Stimulated activated effector memory CD8-positive, alpha-beta T cell treated with anti-CD3 and anti-CD28 coated beads, Interleukin-12 subunit alpha, Interleukin-12 subunit beta, amount 100 ng/mL, for 72 hours (primary cell): Measurements from ENCODE around the gene BPIFB2.

Source experiments
- ATAC-seq: fragments of 150-1000 bp; cut with Tn5 transposase; 2 replicates; pipeline ENCODE4 v1.10.0; 2021
- DNase-seq, 2 donors: peaks; one replicate each; pipeline ENCODE4 v3.0.0; 2021 to 2022; ENCODE audit warnings: low spot score in 2 of 2
- H3K27ac Mint-ChIP-seq: one replicate; pipeline ENCODE4 v1.8.0; 2022; ENCODE audit warnings: mild to moderate bottlenecking, mixed read lengths
- H3K36me3 Mint-ChIP-seq: one replicate; pipeline ENCODE4 v1.8.0; 2022; ENCODE audit warnings: mild to moderate bottlenecking, mixed read lengths
- H3K4me1 Mint-ChIP-seq: one replicate; pipeline ENCODE4 v1.8.0; 2022; ENCODE audit warnings: mixed read lengths
- H3K4me3 Mint-ChIP-seq: one replicate; pipeline ENCODE4 v1.8.0; 2022; ENCODE audit warnings: mild to moderate bottlenecking, mixed read lengths
- H3K9me3 Mint-ChIP-seq: one replicate; pipeline ENCODE4 v1.8.0; 2022; ENCODE audit warnings: mixed read lengths

Gene BPIFB2

DNA sequence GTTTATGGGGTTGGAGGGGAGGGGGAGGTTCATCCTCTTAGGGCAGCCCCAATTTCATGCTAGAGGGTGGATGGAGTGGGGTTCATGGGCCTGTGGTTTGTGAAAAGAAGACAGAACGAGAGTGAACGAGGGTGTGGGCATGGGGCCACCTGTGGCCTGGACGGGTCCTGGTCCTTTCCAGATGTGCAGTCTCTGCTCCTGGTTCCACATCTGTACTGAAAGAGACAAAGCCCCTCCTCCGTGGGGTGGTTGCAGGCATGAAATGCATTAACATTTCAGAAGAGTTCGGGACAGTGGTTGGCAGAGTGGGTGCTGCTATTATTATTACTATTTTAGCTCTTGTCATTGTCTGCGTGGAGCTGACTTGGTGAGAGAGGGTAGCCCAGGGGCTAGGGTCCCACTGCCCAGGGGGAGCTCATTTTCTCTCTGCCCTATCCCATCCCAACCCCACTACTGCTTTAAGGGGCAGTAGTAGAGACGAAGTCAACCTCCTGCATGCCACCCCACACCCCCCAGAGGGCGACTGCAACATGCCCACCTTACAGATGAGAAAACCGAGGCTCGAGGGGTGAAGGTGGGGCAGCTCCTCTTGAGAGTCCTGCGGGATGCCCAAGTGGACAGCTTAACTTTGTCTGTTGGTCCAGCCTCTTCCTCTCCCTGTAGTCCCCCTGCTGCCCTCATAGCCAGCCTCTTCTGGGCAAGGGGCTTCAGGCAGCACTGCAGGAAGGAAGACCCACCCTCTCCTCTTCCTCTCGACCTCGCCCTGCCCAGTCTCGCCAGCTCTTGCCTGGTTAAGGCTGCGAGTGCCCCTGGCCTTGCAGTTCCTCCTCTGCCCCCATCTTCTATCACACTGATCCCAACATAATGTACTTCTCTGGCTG, 8.4 kb downstream of the BPIFB2 start:
- no peak for DNase-seq
- Mint-ChIP-seq H3K36me3 (no peaks in the 10 kb centered on the region), H3K4me1 (peaks cover 8% of the 10 kb centered on the region), H3K27ac (no peak overlapping the region), H3K9me3 (no peaks in the 10 kb centered on the region), H3K4me3 (no peak overlapping the region)
- no peak for ATAC-seq

DNA sequence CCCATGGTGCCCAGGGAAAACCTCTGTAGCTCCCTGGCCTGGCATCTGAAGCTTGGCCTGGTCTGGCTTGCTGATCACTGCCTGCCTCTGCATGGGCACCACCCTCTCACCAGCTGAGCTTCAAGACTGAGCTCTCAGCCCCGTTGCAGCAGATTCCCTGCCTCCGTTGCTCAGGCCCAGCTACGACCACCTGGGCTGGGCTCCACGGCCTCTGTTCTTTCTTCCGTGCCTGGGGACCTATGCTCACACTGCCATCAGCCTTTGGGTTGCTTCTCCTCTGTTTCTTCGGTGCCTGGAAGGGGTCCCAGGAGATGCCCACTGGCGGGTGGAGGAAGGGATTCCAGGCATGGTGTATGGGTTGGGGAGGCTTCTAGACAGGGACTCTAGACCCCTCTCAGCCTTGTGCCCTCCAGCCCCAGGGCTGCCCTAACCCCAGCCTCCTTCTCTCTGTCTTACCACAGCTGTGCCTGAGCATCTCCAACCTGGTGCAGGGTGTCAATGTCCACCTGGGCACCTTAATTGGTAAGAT, 9.1 kb downstream of the BPIFB2 start:
- Mint-ChIP-seq H3K27ac (no peak overlapping the region), H3K36me3 (no peaks in the 10 kb centered on the region), H3K4me1 (peaks cover 8% of the 10 kb centered on the region), H3K9me3 (no peaks in the 10 kb centered on the region), H3K4me3 (no peak overlapping the region)
- DNase-seq (no peak), ATAC-seq (no peak)

DNA sequence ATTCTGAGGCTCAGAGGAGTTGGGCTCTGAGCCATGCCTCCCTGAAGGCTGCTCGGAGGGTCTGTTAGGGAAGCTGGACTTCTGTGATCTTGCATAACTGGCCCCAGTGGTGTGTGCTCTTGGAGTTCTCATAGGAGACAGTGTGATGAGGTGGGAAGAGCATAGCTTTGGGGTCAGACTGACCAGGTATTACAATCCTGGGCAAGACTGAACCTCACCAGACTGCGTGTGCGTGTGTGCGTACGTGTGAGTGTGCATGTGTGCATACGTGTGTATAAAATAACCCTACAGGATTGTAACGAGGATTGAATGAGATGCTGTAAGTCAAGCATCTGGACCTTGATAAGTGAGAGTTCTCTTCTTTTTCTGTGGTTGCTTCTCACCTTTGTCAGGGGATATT, 10.0 kb downstream of the BPIFB2 start:
- H3K9me3 Mint-ChIP-seq, result no peaks in the 10 kb centered on the region
- H3K27ac Mint-ChIP-seq, result peak overlapping the region; percentile 67

DNA sequence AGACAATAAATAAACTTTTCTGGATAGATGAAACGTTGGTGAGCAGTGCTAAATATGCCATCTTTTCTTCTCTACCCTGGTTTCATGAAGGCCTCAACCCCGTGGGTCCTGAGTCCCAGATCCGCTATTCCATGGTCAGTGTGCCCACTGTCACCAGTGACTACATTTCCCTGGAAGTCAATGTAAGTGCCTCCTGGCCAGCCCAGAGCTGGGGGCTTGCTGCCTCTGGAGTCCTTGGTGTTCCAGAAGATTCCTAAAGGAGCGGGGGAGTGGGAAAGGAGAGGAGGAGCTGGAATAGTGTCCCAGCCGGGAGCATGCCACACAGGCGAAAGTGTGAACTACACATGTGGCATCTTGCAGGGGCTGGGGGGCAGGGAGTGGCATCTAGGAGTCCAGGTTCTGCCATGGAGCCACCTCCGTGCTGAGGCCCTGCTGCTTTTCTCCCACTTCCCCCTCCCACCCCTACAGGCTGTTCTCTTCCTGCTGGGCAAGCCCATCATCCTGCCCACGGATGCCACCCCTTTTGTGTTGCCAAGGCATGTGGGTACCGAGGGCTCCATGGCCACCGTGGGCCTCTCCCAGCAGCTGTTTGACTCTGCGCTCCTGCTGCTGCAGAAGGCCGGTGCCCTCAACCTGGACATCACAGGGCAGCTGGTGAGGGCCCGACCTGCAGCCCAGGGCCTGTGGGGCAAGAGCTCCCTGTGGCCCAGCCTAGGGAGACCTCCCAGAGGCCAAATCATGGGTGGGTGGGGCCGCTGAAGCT, 10.8 kb downstream of the BPIFB2 start:
- H3K9me3 Mint-ChIP-seq, result no peaks in the 10 kb centered on the region
- H3K36me3 Mint-ChIP-seq, result no peaks in the 10 kb centered on the region
- ATAC-seq, result no peak
- H3K4me1 Mint-ChIP-seq, result peaks cover 8% of the 10 kb centered on the region
- no peak for DNase-seq
- H3K4me3 Mint-ChIP-seq, result no peak overlapping the region
- peak overlapping the region; percentile 67 for H3K27ac Mint-ChIP-seq

More for the DNA sequence above, 10.0 kb downstream of the BPIFB2 start:
- no peak overlapping the region for H3K4me3 Mint-ChIP-seq
- H3K4me1 Mint-ChIP-seq, result peaks cover 8% of the 10 kb centered on the region
- no peaks in the 10 kb centered on the region for H3K36me3 Mint-ChIP-seq
- DNase-seq (no peak), ATAC-seq (no peak)

DNA sequence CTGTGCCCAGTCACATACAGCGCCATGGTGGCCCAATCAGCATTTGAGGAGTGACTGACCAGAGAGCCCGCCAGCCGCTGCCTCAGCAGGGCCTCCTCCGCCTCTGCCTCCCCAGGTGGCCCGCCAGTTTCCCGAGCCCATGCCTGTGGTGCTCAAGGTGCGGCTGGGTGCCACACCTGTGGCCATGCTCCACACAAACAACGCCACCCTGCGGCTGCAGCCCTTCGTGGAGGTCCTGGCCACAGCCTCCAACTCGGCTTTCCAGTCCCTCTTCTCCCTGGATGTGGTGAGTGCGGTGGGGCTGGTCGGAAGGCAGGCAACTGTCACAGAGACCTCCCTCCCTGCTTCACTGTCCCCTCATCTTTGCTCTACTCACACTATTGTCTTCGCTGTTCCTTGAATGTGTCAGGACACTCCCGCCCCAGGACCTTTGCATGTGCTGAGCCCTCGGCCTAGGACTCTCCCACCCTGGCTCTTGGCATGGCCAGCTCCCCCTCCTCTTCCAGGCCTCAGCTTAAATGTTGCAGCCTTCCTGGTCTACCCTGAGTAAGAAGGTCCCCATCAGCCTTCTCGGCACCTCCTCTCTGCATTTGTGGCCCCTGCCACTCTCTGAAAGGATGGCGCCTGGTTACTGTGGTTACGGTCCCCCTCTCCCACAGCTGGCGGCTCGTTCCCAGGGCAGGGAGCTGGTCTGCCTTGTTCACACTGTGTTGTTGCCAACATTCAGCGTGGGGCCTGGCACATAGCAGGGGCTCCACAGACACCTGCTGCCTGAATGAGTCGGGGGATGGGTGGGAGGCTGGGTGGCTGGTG, 12.2 kb downstream of the BPIFB2 start:
- Mint-ChIP-seq H3K9me3 (no peaks in the 10 kb centered on the region), H3K36me3 (no peaks in the 10 kb centered on the region), H3K4me1 (peaks cover 8% of the 10 kb centered on the region), H3K4me3 (no peak overlapping the region), H3K27ac (no peak overlapping the region)
- no peak for DNase-seq
- no peak for ATAC-seq

DNA sequence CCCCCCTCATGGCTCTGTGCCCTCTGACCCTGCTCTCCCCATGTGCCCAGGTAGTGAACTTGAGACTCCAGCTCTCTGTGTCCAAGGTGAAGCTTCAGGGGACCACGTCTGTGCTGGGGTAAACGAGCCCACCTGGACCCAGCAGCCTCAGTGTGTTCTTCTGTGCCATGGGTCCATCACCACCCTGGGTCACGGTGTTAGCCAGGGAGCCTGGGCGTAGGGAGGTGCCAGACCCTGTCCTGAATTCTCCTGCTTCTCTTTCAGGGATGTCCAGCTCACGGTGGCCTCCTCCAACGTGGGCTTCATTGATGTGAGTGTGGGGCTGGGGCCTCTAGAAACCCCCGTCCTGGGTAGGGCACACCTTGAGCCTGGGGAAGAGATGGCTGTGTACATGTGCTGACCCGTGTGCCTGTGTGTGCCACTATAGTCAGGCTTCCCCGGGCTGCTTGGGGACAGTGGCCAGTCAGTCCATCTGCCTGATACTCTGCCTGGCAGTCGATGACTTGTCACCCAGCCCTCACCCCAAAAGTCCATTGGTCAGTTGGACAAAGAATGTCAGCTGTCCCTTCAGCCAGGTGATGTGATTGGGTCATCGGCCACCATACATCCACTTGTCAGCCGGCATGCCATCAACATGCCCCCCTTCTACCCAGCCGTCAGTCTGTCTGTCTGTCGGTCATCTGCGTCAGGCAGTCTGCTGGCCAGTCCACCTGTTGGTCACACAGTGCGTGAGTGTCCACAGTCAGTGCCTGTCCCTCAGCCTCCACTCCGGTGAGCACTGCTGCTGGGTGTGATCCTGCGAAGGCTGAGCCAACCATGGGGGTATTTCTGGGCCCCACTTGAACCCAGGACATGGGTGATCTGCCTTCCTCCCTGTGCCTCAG, 13.0 kb downstream of the BPIFB2 start:
- ATAC-seq, result no peak

DNA sequence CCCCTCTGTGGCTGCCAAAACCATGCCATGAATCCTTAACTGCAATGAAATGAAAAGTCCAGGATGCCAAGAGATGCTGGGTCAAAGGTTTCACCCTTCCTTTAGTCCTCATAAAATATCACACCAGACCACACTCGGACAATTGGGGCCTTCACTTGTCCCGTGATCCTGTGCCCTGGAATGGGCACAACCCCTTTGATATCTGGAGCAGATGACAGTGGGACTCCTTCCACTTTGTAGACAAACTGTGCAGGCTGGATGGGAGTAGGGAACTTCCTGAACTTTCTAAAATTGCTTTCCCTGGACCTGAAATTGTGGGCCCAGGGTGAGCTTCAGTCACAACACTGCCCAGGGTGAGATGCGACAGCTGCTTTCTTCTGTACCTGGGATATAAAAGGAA, 14.4 kb downstream of the BPIFB2 start:
- Mint-ChIP-seq H3K4me1 (peaks cover under 1% of the 10 kb centered on the region), H3K9me3 (no peaks in the 10 kb centered on the region), H3K36me3 (no peaks in the 10 kb centered on the region), H3K27ac (no peak overlapping the region), H3K4me3 (no peak overlapping the region)
- DNase-seq, result no peak
- ATAC-seq, result no peak

More for the DNA sequence above, 13.0 kb downstream of the BPIFB2 start:
- Mint-ChIP-seq H3K4me3 (no peak overlapping the region), H3K9me3 (no peaks in the 10 kb centered on the region), H3K27ac (no peak overlapping the region), H3K36me3 (no peaks in the 10 kb centered on the region), H3K4me1 (peaks cover 8% of the 10 kb centered on the region)
- no peak for DNase-seq

DNA sequence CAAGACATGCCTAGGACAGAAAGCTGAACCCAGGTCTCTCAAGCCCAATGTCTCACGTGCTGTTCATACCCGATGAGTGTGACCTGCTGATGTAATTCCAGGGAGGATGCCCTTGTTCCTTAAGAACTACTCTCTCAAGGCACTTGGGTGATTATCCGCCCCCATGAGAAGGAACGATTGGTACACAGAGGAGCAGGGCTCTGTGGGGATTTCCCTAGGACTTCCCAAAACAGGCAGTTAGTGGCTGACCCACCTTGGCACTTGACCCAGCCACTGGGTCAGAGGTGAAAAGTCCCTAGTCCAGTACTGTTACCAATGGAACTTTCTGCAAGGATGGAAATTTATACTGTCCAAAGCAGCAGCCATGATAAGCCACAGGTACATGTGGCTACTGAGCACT, 14.8 kb downstream of the BPIFB2 start:
- H3K4me1 Mint-ChIP-seq, result no peaks in the 10 kb centered on the region
- H3K4me3 Mint-ChIP-seq, result no peak overlapping the region
- H3K36me3 Mint-ChIP-seq, result no peaks in the 10 kb centered on the region
- no peaks in the 10 kb centered on the region for H3K9me3 Mint-ChIP-seq
- no peak overlapping the region for H3K27ac Mint-ChIP-seq
- DNase-seq (no peak), ATAC-seq (no peak)

DNA sequence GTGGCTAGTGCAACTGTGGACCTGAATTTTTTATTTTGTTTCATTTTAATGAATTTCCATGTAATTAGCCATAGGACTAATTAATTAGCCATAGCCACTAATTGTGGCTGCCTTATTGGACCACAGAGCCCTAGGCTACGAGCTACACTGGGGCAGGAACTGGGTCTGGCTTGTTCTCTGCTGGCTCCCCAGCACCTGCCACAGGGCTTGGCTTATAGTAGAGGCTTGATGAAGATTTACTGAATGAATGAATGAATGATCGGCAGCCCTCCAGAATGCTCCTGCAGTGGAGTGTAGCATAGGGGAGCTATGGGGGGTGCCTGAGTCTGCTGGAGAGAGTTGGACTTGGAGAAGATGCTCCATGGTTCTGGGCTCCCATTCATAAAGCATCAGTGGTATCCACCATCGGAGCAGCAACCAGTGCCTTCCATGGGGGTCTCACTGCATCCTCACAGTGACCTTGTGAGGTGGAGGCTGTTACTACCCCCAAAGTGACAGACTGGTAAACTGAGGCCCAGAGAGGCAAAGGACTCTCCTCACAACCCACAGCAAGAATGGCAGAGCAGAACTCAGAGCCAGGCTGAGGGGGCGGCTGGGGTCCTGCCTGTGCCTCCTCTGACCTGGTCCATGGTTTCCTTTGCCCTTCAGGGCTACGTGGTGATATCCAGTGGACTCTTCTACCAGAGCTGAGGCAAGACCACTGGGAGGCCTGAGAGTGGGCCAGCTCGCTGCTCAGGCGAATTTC, 15.4 kb downstream of the BPIFB2 start:
- ATAC-seq (no peak), DNase-seq (no peak)
- no peaks in the 10 kb centered on the region for H3K36me3 Mint-ChIP-seq
- no peaks in the 10 kb centered on the region for H3K4me1 Mint-ChIP-seq
- H3K9me3 Mint-ChIP-seq, result no peaks in the 10 kb centered on the region
- H3K27ac Mint-ChIP-seq, result no peak overlapping the region
- H3K4me3 Mint-ChIP-seq, result no peak overlapping the region

DNA sequence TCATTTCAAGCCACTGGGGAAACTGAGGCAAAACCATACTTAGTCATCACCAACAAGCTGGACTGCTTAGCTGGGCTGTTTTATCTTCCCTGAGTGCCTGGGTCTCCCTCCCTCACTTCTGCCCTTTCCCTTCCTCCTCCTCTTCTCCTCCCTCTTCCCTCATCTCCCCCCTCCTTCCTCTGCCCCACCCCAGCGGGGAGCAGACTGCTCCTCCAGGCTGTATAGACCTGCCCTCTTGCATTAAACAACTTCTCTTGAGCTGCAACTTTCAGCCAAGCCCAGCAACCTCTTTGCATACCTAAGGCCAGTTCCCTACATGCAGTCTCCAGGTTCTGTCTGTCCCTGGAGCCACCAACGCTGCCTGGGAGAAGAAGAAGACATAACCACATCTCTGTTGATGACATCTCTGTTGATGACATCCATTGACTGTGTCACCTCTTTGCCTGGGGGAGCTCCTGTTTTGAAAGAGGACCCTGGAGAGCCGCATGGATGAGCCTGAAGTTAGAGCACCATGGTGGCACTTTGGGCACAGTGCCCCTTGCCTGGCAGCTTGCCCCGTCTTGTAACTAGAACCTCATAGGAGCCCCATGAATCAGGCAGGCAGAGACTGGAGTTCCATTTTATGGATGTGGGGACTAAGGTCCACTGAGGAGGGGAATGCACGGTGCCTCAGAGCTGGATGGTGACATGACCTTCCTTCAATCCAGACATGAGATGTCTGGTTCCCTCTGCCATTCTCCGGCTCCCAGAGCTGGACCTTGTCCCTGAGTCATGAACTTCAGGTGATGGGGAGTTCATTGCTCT, 16.1 kb downstream of the BPIFB2 start:
- no peak overlapping the region for H3K27ac Mint-ChIP-seq

DNA sequence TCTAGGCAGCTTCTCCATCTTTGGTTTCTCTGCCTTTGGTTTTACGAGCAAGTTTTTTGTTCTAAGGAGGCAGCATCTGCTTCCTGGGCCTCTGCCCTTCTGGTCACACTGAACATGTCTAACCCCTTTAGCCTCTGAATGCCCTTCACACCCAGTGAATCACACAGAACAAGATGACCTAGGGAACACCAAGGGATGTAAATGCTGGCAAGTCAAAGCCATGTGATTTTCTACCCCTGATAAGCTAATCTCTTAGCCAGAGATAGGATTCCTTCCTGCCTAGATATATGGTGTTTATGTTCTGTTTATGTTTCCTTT, 16.7 kb downstream of the BPIFB2 start:
- Mint-ChIP-seq H3K9me3 (no peaks in the 10 kb centered on the region), H3K27ac (no peak overlapping the region), H3K4me1 (no peaks in the 10 kb centered on the region), H3K4me3 (no peak overlapping the region), H3K36me3 (no peaks in the 10 kb centered on the region)
- DNase-seq, result no peak
- ATAC-seq, result no peak

More for the DNA sequence above, 16.1 kb downstream of the BPIFB2 start:
- ATAC-seq, result no peak
- DNase-seq, result no peak
- Mint-ChIP-seq H3K4me1 (no peaks in the 10 kb centered on the region), H3K4me3 (no peak overlapping the region), H3K36me3 (no peaks in the 10 kb centered on the region), H3K9me3 (no peaks in the 10 kb centered on the region)

DNA sequence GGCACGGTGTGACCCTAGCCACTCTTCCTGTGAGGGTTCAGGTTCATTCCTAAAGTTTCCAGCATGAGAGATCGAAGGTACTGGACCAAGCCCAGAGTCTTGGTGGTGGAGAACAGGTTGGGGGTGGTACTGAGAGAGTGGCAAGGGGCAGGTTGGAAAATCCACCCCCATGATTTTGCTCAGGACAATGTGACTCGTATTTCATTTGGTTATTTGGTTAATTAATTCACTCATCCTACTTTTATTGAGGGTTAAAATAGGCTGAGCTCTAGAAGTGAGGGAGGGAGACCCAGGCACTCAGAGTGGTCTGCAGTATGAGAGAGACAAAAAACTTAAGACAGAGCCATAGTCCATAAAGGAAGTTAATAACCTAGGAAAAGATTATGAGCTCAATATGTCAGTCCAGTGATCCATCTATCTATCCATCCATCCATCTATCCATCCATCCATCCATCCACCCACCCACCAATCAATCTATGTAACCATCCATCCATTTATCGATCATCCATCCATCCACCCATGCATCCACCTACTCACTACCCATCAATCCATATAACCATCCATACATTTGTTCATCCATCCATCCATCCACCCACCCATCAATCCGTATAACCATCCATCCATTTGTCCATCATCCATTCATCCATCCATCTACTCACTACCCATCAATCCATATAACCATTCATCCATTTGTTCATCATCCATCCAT, 17.3 kb downstream of the BPIFB2 start:
- no peaks in the 10 kb centered on the region for H3K9me3 Mint-ChIP-seq
- no peak overlapping the region for H3K4me3 Mint-ChIP-seq
- ATAC-seq (no peak), DNase-seq (no peak)
- H3K36me3 Mint-ChIP-seq, result no peaks in the 10 kb centered on the region
- H3K27ac Mint-ChIP-seq, result no peak overlapping the region
- H3K4me1 Mint-ChIP-seq, result no peaks in the 10 kb centered on the region

DNA sequence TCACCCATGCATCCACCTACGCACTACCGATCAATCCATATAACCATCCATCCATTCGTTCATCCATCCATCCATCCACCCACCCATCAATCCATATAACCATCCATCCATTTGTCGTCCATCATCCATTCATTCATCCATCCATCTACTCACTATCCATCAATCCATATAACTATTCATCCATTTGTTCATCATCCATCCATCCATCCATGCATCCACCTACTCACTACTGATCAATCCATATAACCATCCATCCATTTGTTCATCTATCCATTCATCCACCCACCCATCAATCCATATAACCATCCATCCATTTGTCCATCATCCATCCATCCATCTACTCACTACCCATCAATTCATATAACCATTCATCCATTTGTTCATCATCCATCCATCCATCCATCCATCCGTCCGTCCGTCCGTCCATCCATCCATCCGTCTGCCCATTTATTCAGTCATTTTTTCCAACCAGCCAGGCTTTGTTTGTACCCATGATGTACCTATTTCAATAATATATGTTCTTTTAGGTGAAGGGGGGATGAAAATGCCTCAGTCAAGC, 17.9 kb downstream of the BPIFB2 start:
- Mint-ChIP-seq H3K4me3 (no peak overlapping the region), H3K36me3 (no peaks in the 10 kb centered on the region), H3K9me3 (no peaks in the 10 kb centered on the region), H3K27ac (no peak overlapping the region), H3K4me1 (no peaks in the 10 kb centered on the region)
- no peak for DNase-seq
- ATAC-seq, result no peak
